Keratinocyte (primary cell): Measurements from ENCODE around the gene MAGEA4. TPM values are rescaled to one million over a fixed set of nuclear protein-coding genes. Genes with fewer than 3 reads are reported as not detected.
A peak's percentile ranks its signal among the peaks of the same experiment; 100 is the strongest.

ENCODE experiments used
- DNase-seq: peaks from one replicate; pipeline ENCODE4 v3.0.0-alpha.2; 2011; ENCODE audit warnings: low read depth, missing footprints, low spot score
- FAIRE-seq: peaks from 2 replicates; lab custom pipeline; 2011; peaks lifted over from hg19 to GRCh38; lab: Jason Lieb, UNC
- H2AFZ ChIP-seq: 2 replicates; pipeline ENCODE4 v1.6.0; 2012; ENCODE audit warnings: low read length, control low read depth, inconsistent platforms; ENCODE audit not compliant: control insufficient read depth
- H3K27ac ChIP-seq: 2 replicates; pipeline ENCODE4 v1.5.1; 2011; ENCODE audit warnings: low read length; ENCODE audit not compliant: control insufficient read depth, insufficient read depth
- H3K27me3 ChIP-seq: 3 replicates; pipeline ENCODE4 v1.6.0; 2011; ENCODE audit warnings: low read length; ENCODE audit not compliant: control insufficient read depth, insufficient read depth; ENCODE audit errors: extremely low read depth
- H3K36me3 ChIP-seq, 2 experiments: 2 replicates in 1 of 2; 3 replicates in 1 of 2; pipeline ENCODE4 v1.5.1; 2011; ENCODE audit warnings: low read length in 2 of 2, mild to moderate bottlenecking in 1 of 2; ENCODE audit not compliant: control insufficient read depth in 2 of 2, insufficient read depth in 2 of 2; ENCODE audit errors: extremely low read depth in 1 of 2
- H3K4me1 ChIP-seq: 3 replicates; pipeline ENCODE4 v1.5.1; 2011; ENCODE audit warnings: low read length; ENCODE audit not compliant: control insufficient read depth, insufficient read depth; ENCODE audit errors: extremely low read depth
- H3K4me2 ChIP-seq: 3 replicates; pipeline ENCODE4 v1.6.0; 2011; ENCODE audit warnings: low read depth, low read length; ENCODE audit not compliant: control insufficient read depth, insufficient read depth; ENCODE audit errors: extremely low read depth
- H3K4me3 ChIP-seq, 3 experiments: fragments of 200-600 bp in 1 of 3; sonication (generic) in 1 of 3; 2 replicates in 2 of 3; 3 replicates in 1 of 3; pipeline ENCODE4 v1.5.1; 2011 to 2016; ENCODE audit warnings: low read length in 3 of 3, mild to moderate bottlenecking in 3 of 3, control low read depth in 2 of 3, inconsistent platforms in 1 of 3, low read depth in 1 of 3, mixed read lengths in 1 of 3, mixed run types in 1 of 3, moderate library complexity in 1 of 3; ENCODE audit not compliant: control insufficient read depth in 2 of 3, insufficient read depth in 2 of 3; ENCODE audit errors: extremely low read depth in 1 of 3
- H3K79me2 ChIP-seq: 2 replicates; pipeline ENCODE4 v1.6.0; 2012; ENCODE audit warnings: low read length; ENCODE audit not compliant: control insufficient read depth, insufficient read depth
- H3K9ac ChIP-seq: 3 replicates; pipeline ENCODE4 v1.6.0; 2011; ENCODE audit warnings: low read length; ENCODE audit not compliant: control insufficient read depth, insufficient read depth; ENCODE audit errors: extremely low read depth
- H3K9me1 ChIP-seq: 3 replicates; pipeline ENCODE4 v1.6.0; 2011; ENCODE audit warnings: low read length; ENCODE audit not compliant: control insufficient read depth, insufficient read depth; ENCODE audit errors: extremely low read depth
- H3K9me3 ChIP-seq: 2 replicates; pipeline ENCODE4 v1.5.1; 2012; ENCODE audit warnings: low read depth, low read length; ENCODE audit not compliant: control insufficient read depth
- H4K20me1 ChIP-seq: 3 replicates; pipeline ENCODE4 v1.6.0; 2011; ENCODE audit warnings: low read length; ENCODE audit not compliant: control insufficient read depth, insufficient read depth; ENCODE audit errors: extremely low read depth
- EZH2 ChIP-seq: IDR thresholded peaks from one replicate; pipeline ENCODE4 v1.6.1; 2012; ENCODE audit warnings: inconsistent platforms, mild to moderate bottlenecking, low read length, moderate library complexity
- dilution Hi-C: fragments of 300-500 bp; cut with MboI; formaldehyde crosslinking; loops from one replicate; pipeline ENCODE4 v1.7.0; 2020; ENCODE audit warnings: low sequenced_read_pairs; ENCODE audit not compliant: extremely low pct_ligation_motif_present
- polyA plus RNA-seq, 5 experiments: library from polyadenylated mRNA; depleted of rRNA in 3 of 5; stranded (reverse) in 3 of 5; stranded (forward) in 1 of 5; unstranded in 1 of 5; fragments of >200 nt; gene quantifications; 1 replicate in 1 of 5; 2 replicates in 3 of 5; 3 replicates in 1 of 5; pipeline versions ENCODE4 v1.2.1 to v1.2.3, GENCODE V29; 2011 to 2012; ENCODE audit warnings: missing spikeins in 2 of 5, low read depth in 1 of 5, low replicate concordance in 1 of 5
- TF ChIP-seq, protein P1 (sequence below), 3 experiments: IDR thresholded peaks in 1 of 3; conservative IDR thresholded peaks in 1 of 3; optimal IDR thresholded peaks in 1 of 3; 2 replicates in 2 of 3; 3 replicates in 1 of 3; pipeline versions ENCODE3 to v1.5.1; 2011; ENCODE audit warnings: low read length in 3 of 3, mild to moderate bottlenecking in 3 of 3, moderate library complexity in 2 of 3, control low read depth in 1 of 3, inconsistent platforms in 1 of 3; ENCODE audit not compliant: insufficient read depth in 2 of 3; ENCODE audit errors: extremely low read depth in 1 of 3

Gene MAGEA4
- polyA plus RNA-seq, 1 donor (not counting 4 experiments of a cell fraction or from before 2014, with no cell fraction given) = not detected

GRCh38 chrX:151970661-151971060 lies 58.0 kb downstream of the MAGEA4 start:
- peaks cover 12% of the 10 kb centered on the region for H3K4me1 ChIP-seq
- H3K4me3 ChIP-seq = no peak overlapping the region
- FAIRE-seq = no peak
- no peak for DNase-seq
- H3K27me3 ChIP-seq = no peaks in the 10 kb centered on the region
- H3K9me1 ChIP-seq = no peaks in the 10 kb centered on the region
- dilution Hi-C loops = no loop called here
- H4K20me1 ChIP-seq = no peaks in the 10 kb centered on the region
- H2AFZ ChIP-seq = no peak overlapping the region
- no peaks in the 10 kb centered on the region for H3K9me3 ChIP-seq
- no peak for TF ChIP-seq EZH2
- TF ChIP-seq, protein P1, sequence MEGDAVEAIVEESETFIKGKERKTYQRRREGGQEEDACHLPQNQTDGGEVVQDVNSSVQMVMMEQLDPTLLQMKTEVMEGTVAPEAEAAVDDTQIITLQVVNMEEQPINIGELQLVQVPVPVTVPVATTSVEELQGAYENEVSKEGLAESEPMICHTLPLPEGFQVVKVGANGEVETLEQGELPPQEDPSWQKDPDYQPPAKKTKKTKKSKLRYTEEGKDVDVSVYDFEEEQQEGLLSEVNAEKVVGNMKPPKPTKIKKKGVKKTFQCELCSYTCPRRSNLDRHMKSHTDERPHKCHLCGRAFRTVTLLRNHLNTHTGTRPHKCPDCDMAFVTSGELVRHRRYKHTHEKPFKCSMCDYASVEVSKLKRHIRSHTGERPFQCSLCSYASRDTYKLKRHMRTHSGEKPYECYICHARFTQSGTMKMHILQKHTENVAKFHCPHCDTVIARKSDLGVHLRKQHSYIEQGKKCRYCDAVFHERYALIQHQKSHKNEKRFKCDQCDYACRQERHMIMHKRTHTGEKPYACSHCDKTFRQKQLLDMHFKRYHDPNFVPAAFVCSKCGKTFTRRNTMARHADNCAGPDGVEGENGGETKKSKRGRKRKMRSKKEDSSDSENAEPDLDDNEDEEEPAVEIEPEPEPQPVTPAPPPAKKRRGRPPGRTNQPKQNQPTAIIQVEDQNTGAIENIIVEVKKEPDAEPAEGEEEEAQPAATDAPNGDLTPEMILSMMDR (optimal IDR thresholded peaks at IDR 0.05 in 1 of 3, IDR thresholded peaks at IDR 0.05 in 1 of 3, conservative IDR thresholded peaks at IDR 0.05 in 1 of 3; ENCODE audit: extremely low read depth in 1 of 3, insufficient read depth in 2 of 3, low read length in 3 of 3) = no peak
- H3K4me2 ChIP-seq = peak overlapping the region; percentile 42
- no peak overlapping the region for H3K27ac ChIP-seq
- H3K9ac ChIP-seq = no peak overlapping the region
- peaks cover 16% of the 10 kb centered on the region for H3K79me2 ChIP-seq
- peaks cover 0 to 8% of the 10 kb centered on the region in 2 experiments for H3K36me3 ChIP-seq

DNA sequence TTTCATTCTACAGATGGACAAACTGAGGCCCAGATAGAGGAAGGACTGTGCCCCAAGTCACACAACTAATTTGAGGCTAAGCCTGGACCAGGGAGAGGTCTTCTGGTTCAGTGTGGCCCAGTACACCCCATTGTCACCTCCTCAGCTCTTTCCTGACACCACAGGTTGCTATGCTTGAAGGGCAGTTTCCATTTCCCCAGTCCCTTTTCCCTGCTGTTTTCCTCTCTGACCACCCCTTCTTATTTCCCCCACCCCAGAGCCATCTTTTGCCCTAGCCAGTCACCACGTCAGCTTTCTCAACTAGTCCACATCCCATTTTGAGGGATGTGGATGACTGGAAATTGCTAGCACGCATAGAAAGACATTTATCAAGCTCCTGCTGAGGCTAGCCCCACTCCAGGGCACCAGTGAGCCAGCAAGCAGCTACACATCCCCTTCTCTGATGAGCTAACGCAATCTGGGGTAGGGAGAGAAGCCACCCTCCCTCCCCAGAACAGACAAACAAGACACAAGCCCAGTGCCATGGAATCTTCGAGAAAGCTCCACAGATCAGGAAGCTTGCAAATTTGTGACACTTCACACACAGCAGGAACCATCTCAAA lies 60.5 kb downstream of the MAGEA4 start:
- no peak for FAIRE-seq
- Histone ChIP-seq H4K20me1 (no peaks in the 10 kb centered on the region), H3K9ac (peak overlapping the region; percentile 73), H3K9me1 (no peaks in the 10 kb centered on the region), H3K4me3 (peak overlapping the region; percentile 51 to 76 (median 64)), H3K4me2 (peak overlapping the region; percentile 80), H3K79me2 (peaks cover 16% of the 10 kb centered on the region), H3K4me1 (peaks cover 24% of the 10 kb centered on the region), H2AFZ (no peak overlapping the region), H3K27ac (peak overlapping the region; percentile 60), H3K36me3 (peaks cover 0 to 7% of the 10 kb centered on the region in 2 experiments), H3K27me3 (no peaks in the 10 kb centered on the region), H3K9me3 (no peaks in the 10 kb centered on the region)
- no peak for DNase-seq
- dilution Hi-C loops = no loop called here
- TF ChIP-seq, protein P1 (optimal IDR thresholded peaks at IDR 0.05 in 1 of 3, IDR thresholded peaks at IDR 0.05 in 1 of 3, conservative IDR thresholded peaks at IDR 0.05 in 1 of 3; ENCODE audit: extremely low read depth in 1 of 3, insufficient read depth in 2 of 3, low read length in 3 of 3) = no peak
- no peak for TF ChIP-seq EZH2
